ENCODE results near the gene PALD1. TPM values are rescaled to one million over a fixed set of nuclear protein-coding genes. Genes with fewer than 3 reads are reported as not detected.

PALD1 gene
- total and polyA plus RNA-seq, 7 donors, result 1.8 to 33.8 (median 13.9) TPM

- peaks cover 0 to 59% (median 44%) of the 10 kb centered on the region in 4 donors for H3K4me1 ChIP-seq
Measured at GRCh38 chr10:70444744-70445143, 33.8 kb upstream of the PALD1 start.

GRCh38 chr10:70445718-70446657 lies 32.6 kb upstream of the PALD1 start:
- Histone ChIP-seq H3K36me3 (no peaks in the 10 kb centered on the region), H3K9me3 (no peaks in the 10 kb centered on the region), H3K4me3 (no peak overlapping the region), H3K27ac (peak overlapping the region; percentile 45 to 71 (median 58)), H3K27me3 (peaks cover 8 to 16% (median 12%) of the 10 kb centered on the region in 3 donors), H3K4me1 (peaks cover 0 to 52% (median 35%) of the 10 kb centered on the region in 4 donors)
- 53 to 63% methylated on average over 8 of the region's 8 CpGs for WGBS, 2 donors
- intact Hi-C loops (cut with DNase I), result no loop called here
- peak; percentile 82 for DNase-seq
- TF ChIP-seq POLR2AphosphoS5 (IDR thresholded peaks at IDR 0.05), result peak; percentile 63 to 89 (median 80)
- peak in 2 of 4 donors; percentile 22 to 62 for TF ChIP-seq EP300 (IDR thresholded peaks at IDR 0.05)
- TF ChIP-seq POLR2A (IDR thresholded peaks at IDR 0.05), result no peak
- TF ChIP-seq, protein P1, sequence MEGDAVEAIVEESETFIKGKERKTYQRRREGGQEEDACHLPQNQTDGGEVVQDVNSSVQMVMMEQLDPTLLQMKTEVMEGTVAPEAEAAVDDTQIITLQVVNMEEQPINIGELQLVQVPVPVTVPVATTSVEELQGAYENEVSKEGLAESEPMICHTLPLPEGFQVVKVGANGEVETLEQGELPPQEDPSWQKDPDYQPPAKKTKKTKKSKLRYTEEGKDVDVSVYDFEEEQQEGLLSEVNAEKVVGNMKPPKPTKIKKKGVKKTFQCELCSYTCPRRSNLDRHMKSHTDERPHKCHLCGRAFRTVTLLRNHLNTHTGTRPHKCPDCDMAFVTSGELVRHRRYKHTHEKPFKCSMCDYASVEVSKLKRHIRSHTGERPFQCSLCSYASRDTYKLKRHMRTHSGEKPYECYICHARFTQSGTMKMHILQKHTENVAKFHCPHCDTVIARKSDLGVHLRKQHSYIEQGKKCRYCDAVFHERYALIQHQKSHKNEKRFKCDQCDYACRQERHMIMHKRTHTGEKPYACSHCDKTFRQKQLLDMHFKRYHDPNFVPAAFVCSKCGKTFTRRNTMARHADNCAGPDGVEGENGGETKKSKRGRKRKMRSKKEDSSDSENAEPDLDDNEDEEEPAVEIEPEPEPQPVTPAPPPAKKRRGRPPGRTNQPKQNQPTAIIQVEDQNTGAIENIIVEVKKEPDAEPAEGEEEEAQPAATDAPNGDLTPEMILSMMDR (IDR thresholded peaks at IDR 0.05), result no peak

More at GRCh38 chr10:70444744-70445143, 33.8 kb upstream of the PALD1 start:
- WGBS, 2 donors, result 90 to 91% methylated on average over 4 of the region's 4 CpGs
- no peaks in the 10 kb centered on the region for H3K36me3 ChIP-seq
- no peak overlapping the region for H3K4me3 ChIP-seq
- peaks cover 17 to 26% (median 18%) of the 10 kb centered on the region in 3 donors for H3K27me3 ChIP-seq
- no peak for DNase-seq
- intact Hi-C loops (cut with DNase I), result no loop called here
- no peak overlapping the region for H3K27ac ChIP-seq
- H3K9me3 ChIP-seq, result no peaks in the 10 kb centered on the region
- no peak for TF ChIP-seq POLR2A (IDR thresholded peaks at IDR 0.05)
- TF ChIP-seq, protein P1 (IDR thresholded peaks at IDR 0.05), result no peak
- TF ChIP-seq EP300 (IDR thresholded peaks at IDR 0.05), result no peak
- no peak for TF ChIP-seq POLR2AphosphoS5 (IDR thresholded peaks at IDR 0.05)

- no peak for TF ChIP-seq POLR2A (IDR thresholded peaks at IDR 0.05)
- no peak for TF ChIP-seq POLR2AphosphoS5 (IDR thresholded peaks at IDR 0.05)
- TF ChIP-seq EP300 (IDR thresholded peaks at IDR 0.05), result no peak
- TF ChIP-seq, protein P1 (IDR thresholded peaks at IDR 0.05), result no peak
- Histone ChIP-seq H3K4me3 (no peak overlapping the region), H3K9me3 (no peaks in the 10 kb centered on the region), H3K36me3 (no peaks in the 10 kb centered on the region), H3K4me1 (peaks cover 0 to 58% (median 36%) of the 10 kb centered on the region in 4 donors), H3K27me3 (no peaks in the 10 kb centered on the region), H3K27ac (no peak overlapping the region)
- DNase-seq, result no peak
- 29 to 73% methylated on average over 2 of the region's 2 CpGs for WGBS, 2 donors
- intact Hi-C loops (cut with DNase I), result no loop called here
Measured at GRCh38 chr10:70448236-70448635, 30.3 kb upstream of the PALD1 start.

GRCh38 chr10:70455213-70455630 lies 23.3 kb upstream of the PALD1 start:
- no peak for DNase-seq
- Histone ChIP-seq H3K27me3 (no peaks in the 10 kb centered on the region), H3K4me3 (no peak overlapping the region), H3K27ac (no peak overlapping the region), H3K36me3 (no peaks in the 10 kb centered on the region), H3K4me1 (peaks cover 0 to 44% (median 31%) of the 10 kb centered on the region in 4 donors), H3K9me3 (no peaks in the 10 kb centered on the region)
- intact Hi-C loops (cut with DNase I), result loop anchor here (5.0 to 10.0 kb wide), 3 partner anchors 93 to 430 kb away; partner anchors contain the start of gene PCBD1
- TF ChIP-seq POLR2AphosphoS5 (IDR thresholded peaks at IDR 0.05), result no peak
- WGBS, 2 donors, result 77 to 89% methylated on average over 6 of the region's 6 CpGs

GRCh38 chr10:70456164-70456563 lies 22.4 kb upstream of the PALD1 start:
- Histone ChIP-seq H3K9me3 (no peaks in the 10 kb centered on the region), H3K27me3 (no peaks in the 10 kb centered on the region), H3K27ac (no peak overlapping the region), H3K4me3 (no peak overlapping the region), H3K36me3 (no peaks in the 10 kb centered on the region), H3K4me1 (peaks cover 0 to 42% (median 31%) of the 10 kb centered on the region in 4 donors)
- intact Hi-C loops (cut with DNase I), result loop anchor here (5.0 to 10.0 kb wide), 3 partner anchors 94 to 429 kb away; partner anchors contain the start of gene PCBD1
- TF ChIP-seq POLR2A (IDR thresholded peaks at IDR 0.05) (no peak), POLR2AphosphoS5 (IDR thresholded peaks at IDR 0.05) (no peak), EP300 (IDR thresholded peaks at IDR 0.05) (no peak)
- TF ChIP-seq, protein P1 (IDR thresholded peaks at IDR 0.05), result no peak
- no peak for DNase-seq
- WGBS, 2 donors, result 76 to 81% methylated on average over 8 of the region's 8 CpGs

Measured in sigmoid colon (tissue), 7 donors.